Smooth muscle cell (in vitro differentiated cells): Measurements from ENCODE around the gene GRM7. TPM values are rescaled to one million over a fixed set of nuclear protein-coding genes. Genes with fewer than 3 reads are reported as not detected.

Source experiments
- DNase-seq: peaks from one replicate; lab custom pipeline; 2025; ENCODE audit not compliant: unreplicated experiment; lab: John Stamatoyannopoulos, UW
- H2AFZ ChIP-seq: fragments of 200-600 bp; sonication (generic); 2 replicates; pipeline ENCODE4 v1.6.0; 2016; ENCODE audit warnings: antibody characterized with exemption, low read depth, mild to moderate bottlenecking
- H3F3A ChIP-seq: fragments of 200-600 bp; sonication (generic); 2 replicates; pipeline ENCODE4 v1.6.0; 2017; ENCODE audit warnings: antibody characterized with exemption, low read depth
- H3K27ac ChIP-seq: fragments of 200-600 bp; sonication (generic); 2 replicates; pipeline ENCODE4 v1.5.1; 2016; ENCODE audit warnings: low read depth, mild to moderate bottlenecking
- H3K27me3 ChIP-seq: fragments of 200-600 bp; sonication (generic); 2 replicates; pipeline ENCODE4 v1.6.1; 2016; ENCODE audit warnings: low read depth, mild to moderate bottlenecking
- H3K36me3 ChIP-seq: fragments of 200-600 bp; sonication (generic); 2 replicates; pipeline ENCODE4 v1.5.1; 2016; ENCODE audit warnings: low read depth
- H3K4me1 ChIP-seq: fragments of 200-600 bp; sonication (generic); 2 replicates; pipeline ENCODE4 v1.5.1; 2016; ENCODE audit warnings: low read depth
- H3K4me2 ChIP-seq: fragments of 200-600 bp; sonication (generic); 2 replicates; pipeline ENCODE4 v1.6.0; 2016; ENCODE audit warnings: mild to moderate bottlenecking
- H3K4me3 ChIP-seq: fragments of 200-600 bp; sonication (generic); 2 replicates; pipeline ENCODE4 v1.5.1; 2016; ENCODE audit warnings: mild to moderate bottlenecking
- H3K79me2 ChIP-seq: fragments of 200-600 bp; sonication (generic); 2 replicates; pipeline ENCODE4 v1.6.0; 2016; ENCODE audit warnings: low read depth, mild to moderate bottlenecking
- H3K9ac ChIP-seq: fragments of 200-600 bp; sonication (generic); 2 replicates; pipeline ENCODE4 v1.6.0; 2016; ENCODE audit warnings: low read depth
- H3K9me3 ChIP-seq: fragments of 200-600 bp; sonication (generic); replicated peaks from 2 replicates; pipeline ENCODE4 v1.5.1; 2016; ENCODE audit warnings: low read depth
- H4K20me1 ChIP-seq: fragments of 200-600 bp; sonication (generic); 2 replicates; pipeline ENCODE4 v1.6.0; 2016; ENCODE audit warnings: low read depth
- WGBS: methylation state at CpG from one replicate; pipeline ENCODE4 v1.1.7; 2016; ENCODE audit warnings: low lambda C conversion rate; 5-methylcytosine and 5-hydroxymethylcytosine counted together
- polyA plus RNA-seq: library from polyadenylated mRNA; unstranded; fragments of >200 nt; fragmentation: Nextera tagmentation; extraction: Ambion mirVana; gene quantifications from 2 replicates; pipeline ENCODE4 v1.2.1, GENCODE V29; 2016
- total RNA-seq: library from RNA; depleted of rRNA; stranded (reverse); fragments of >200 nt; gene quantifications from 2 replicates; pipeline ENCODE4 v1.2.3, GENCODE V29; 2014
- TF ChIP-seq, protein P1 (sequence below): fragments of 200-600 bp; sonication (generic); IDR thresholded peaks from 2 replicates; pipeline ENCODE4 v1.5.1; 2017; ENCODE audit warnings: borderline replicate concordance, mild to moderate bottlenecking, antibody characterized with exemption; ENCODE audit not compliant: insufficient read depth, poor library complexity, severe bottlenecking

The GRM7 gene
- total and polyA plus RNA-seq, 2 experiments from 2014 or later: not detected

DNA sequence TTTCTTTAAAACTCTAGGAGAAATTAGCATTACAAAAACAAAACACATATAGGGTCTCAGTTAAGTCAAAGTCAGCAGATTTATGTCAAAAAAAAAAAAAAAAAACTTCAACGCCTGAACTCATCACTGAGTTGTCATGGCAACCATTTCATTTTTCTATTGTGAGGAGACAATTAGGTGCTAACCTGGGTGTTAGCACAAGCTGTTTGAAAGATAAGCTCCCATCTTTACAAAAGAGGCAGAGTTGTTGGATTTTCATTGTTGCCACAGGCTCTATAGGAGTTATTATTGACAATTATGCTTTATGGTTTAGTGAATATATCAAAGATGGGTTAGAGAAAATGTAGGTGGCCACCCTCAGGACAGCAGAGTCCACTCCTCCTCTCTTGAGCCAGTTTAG is 806.9 kb downstream of the GRM7 start:
- Histone ChIP-seq H3K36me3 (no peaks in the 10 kb centered on the region), H3F3A (no peaks in the 10 kb centered on the region), H3K27me3 (no peaks in the 10 kb centered on the region), H2AFZ (no peak overlapping the region), H3K79me2 (no peaks in the 10 kb centered on the region), H3K4me3 (no peak overlapping the region), H3K9ac (no peak overlapping the region), H3K4me1 (no peaks in the 10 kb centered on the region), H3K9me3 (no peaks in the 10 kb centered on the region), H3K4me2 (no peak overlapping the region), H3K27ac (no peak overlapping the region), H4K20me1 (no peaks in the 10 kb centered on the region)
- WGBS: 96% methylated on average over 1 of the region's 1 CpG
- no peak for DNase-seq
- TF ChIP-seq, protein P1, sequence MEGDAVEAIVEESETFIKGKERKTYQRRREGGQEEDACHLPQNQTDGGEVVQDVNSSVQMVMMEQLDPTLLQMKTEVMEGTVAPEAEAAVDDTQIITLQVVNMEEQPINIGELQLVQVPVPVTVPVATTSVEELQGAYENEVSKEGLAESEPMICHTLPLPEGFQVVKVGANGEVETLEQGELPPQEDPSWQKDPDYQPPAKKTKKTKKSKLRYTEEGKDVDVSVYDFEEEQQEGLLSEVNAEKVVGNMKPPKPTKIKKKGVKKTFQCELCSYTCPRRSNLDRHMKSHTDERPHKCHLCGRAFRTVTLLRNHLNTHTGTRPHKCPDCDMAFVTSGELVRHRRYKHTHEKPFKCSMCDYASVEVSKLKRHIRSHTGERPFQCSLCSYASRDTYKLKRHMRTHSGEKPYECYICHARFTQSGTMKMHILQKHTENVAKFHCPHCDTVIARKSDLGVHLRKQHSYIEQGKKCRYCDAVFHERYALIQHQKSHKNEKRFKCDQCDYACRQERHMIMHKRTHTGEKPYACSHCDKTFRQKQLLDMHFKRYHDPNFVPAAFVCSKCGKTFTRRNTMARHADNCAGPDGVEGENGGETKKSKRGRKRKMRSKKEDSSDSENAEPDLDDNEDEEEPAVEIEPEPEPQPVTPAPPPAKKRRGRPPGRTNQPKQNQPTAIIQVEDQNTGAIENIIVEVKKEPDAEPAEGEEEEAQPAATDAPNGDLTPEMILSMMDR: no peak

DNA sequence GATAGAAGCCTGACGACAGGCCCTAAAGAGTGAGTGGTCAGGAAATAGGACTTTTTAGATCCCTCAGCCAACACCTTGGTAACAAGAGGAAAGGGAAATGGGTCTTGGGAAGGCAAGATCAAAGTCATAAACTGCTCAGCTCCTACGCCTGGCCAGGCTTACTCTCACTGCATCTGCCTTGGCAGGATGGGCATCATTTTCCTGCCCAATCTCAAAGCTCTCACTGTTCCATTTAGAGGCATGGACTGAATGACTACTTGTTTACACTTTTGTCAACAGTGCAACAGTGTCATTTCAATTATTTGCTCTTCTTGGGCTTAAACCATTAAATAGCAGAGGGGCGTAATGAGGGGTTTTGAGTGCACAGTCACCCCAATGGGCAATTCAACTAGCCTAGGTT is 808.7 kb downstream of the GRM7 start:
- Histone ChIP-seq H3K9ac (no peak overlapping the region), H3K4me1 (no peaks in the 10 kb centered on the region), H3K27me3 (no peaks in the 10 kb centered on the region), H3K4me3 (no peak overlapping the region), H3K4me2 (no peak overlapping the region), H4K20me1 (no peaks in the 10 kb centered on the region), H3F3A (no peaks in the 10 kb centered on the region), H3K27ac (no peak overlapping the region), H3K9me3 (no peaks in the 10 kb centered on the region), H2AFZ (no peak overlapping the region), H3K79me2 (no peaks in the 10 kb centered on the region), H3K36me3 (no peaks in the 10 kb centered on the region)
- DNase-seq: no peak
- TF ChIP-seq, protein P1: no peak
- 93% methylated on average over 3 of the region's 3 CpGs for WGBS

DNA sequence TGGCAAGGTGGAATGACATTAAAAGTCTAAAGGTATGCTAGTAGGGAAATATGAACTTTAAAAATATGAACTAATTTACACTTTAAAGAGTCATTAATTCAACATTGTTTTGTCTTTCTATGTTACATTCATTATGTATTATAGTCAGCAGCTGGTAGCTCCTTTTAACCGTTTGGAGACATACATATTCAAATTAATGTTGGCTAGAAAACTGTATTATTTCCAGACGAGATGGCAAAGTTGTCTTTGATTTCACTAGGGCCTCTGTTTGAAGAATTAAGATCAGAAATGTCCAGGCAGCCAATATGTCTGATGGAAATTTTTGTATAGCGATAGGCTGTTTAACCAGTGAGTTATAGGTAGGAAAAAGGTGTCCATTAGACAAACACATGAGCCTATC is 817.6 kb downstream of the GRM7 start:
- Histone ChIP-seq H3F3A (no peaks in the 10 kb centered on the region), H3K36me3 (no peaks in the 10 kb centered on the region), H3K79me2 (no peaks in the 10 kb centered on the region), H2AFZ (no peak overlapping the region), H3K4me3 (no peak overlapping the region), H3K27me3 (no peaks in the 10 kb centered on the region), H3K4me1 (no peaks in the 10 kb centered on the region), H3K9me3 (no peaks in the 10 kb centered on the region), H4K20me1 (no peaks in the 10 kb centered on the region), H3K9ac (no peak overlapping the region), H3K4me2 (no peak overlapping the region), H3K27ac (no peak overlapping the region)
- TF ChIP-seq, protein P1: no peak
- WGBS: 86% methylated on average over 3 of the region's 3 CpGs
- DNase-seq: no peak

DNA sequence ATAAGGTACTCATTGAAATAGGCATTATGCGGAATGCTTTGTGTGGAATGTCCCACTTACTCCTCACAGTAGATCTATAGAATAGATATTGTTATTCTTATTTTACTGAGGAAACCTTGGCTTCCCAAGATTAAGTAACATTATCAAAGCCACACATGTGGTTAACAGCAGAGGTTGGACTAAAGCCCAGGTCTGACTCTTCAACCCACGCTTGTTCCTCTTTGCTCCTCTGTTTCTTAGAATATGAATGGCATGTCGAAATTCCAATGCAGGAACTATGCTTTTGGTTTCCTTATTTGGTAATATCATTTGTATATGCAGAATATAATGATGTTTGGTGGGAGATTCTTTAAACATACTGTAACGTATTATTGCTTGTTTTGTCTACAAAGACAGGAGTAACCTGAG is 821.9 kb downstream of the GRM7 start:
- Histone ChIP-seq H3K9me3 (no peaks in the 10 kb centered on the region), H3F3A (no peaks in the 10 kb centered on the region), H3K27me3 (no peaks in the 10 kb centered on the region), H3K9ac (no peak overlapping the region), H3K4me2 (peak overlapping the region; percentile 12), H3K36me3 (no peaks in the 10 kb centered on the region), H2AFZ (no peak overlapping the region), H3K79me2 (no peaks in the 10 kb centered on the region), H3K4me3 (no peak overlapping the region), H3K27ac (no peak overlapping the region), H3K4me1 (no peaks in the 10 kb centered on the region), H4K20me1 (no peaks in the 10 kb centered on the region)
- WGBS: 41% methylated on average over 4 of the region's 4 CpGs
- DNase-seq: no peak
- TF ChIP-seq, protein P1: no peak
